Left forelimb (tissue), 1 donor: Measurements from ENCODE around the gene OR2T1.
"Not testable (repeated sequence)": the region's sequence is repeated elsewhere in the genome, so short reads cannot be mapped to it uniquely, and the experiment has no call there.

Experiments
- DNase-seq: peaks from one replicate; pipeline ENCODE4 v3.0.0-alpha.2; 2018; ENCODE audit warnings: low spot score

OR2T1 gene, protein sequence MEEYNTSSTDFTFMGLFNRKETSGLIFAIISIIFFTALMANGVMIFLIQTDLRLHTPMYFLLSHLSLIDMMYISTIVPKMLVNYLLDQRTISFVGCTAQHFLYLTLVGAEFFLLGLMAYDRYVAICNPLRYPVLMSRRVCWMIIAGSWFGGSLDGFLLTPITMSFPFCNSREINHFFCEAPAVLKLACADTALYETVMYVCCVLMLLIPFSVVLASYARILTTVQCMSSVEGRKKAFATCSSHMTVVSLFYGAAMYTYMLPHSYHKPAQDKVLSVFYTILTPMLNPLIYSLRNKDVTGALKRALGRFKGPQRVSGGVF

DNA sequence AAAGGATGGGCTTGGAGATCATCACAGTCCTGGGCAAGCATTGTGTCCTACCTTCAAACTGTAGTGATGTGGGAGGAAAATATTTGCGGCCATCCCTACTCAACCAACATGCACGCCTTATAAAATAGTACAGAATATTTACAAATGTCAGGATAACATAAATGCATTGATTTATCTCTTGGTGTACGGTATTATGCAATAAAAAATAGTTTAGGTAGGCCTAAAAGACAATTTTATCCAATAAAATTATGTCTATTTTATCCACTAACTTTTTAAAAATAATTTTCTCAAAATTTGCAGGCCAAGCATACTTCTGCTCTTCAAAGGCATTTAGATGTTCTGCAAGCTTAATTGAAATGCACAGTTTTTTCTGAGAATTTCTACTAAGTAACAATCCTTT, at the start of gene OR2T1:
OR2T1 (plus strand) TSS at position 301 of the 400 bp plus-strand sequence. CDS start 3,100 bp downstream, outside the sequence.
- no peak for DNase-seq

DNA sequence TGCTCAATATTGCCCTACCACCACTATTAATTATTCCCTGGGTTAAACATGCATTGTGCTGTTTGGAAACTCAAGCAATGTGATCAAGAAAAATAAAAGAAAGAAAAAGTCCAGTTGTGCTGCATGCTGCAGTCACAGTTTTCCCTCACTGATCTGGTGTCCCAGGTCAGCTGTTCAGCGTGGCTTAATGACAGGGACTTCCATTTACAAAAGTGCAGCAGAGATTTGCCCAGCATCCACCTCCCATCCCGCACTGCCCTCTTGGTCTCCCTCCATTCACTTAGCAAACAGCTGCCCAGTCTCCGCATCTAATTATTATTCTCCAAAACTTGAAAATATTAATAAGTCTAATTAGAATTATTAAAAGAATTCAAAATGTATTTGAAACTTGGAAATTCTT, 43.4 kb upstream of the OR2T1 start:
- no peak for DNase-seq

GRCh38 chr1:248361121-248361715, 41.6 kb upstream of the OR2T1 start, which contains the start of gene OR2T4:
Gene OR2T4 (plus strand): TSS chr1:248361665. CDS start chr1:248361665, 0 bp downstream.
- no peak for DNase-seq

DNA sequence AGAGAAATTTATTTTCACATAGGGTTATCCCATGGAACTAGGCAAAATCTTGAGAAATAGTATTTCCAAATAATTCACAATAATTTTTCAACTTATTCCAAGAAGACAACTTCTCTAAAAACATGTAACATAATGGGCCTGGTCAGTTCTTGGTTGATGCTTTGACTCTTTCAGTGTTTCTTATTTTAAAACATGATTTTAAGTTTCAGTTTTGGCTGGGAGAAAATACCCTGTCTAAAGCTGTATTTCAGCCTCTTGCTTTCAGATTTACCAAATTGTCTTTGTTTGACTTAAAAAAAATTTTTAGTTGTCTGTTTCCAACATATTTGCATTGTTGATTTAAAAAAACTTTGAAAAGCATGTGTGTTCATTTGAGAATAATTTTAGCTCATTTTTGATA, 36.2 kb upstream of the OR2T1 start:
- DNase-seq, result no peak

- no peak for DNase-seq
Measured at GRCh38 chr1:248372394-248372793, 30.5 kb upstream of the OR2T1 start.

GRCh38 chr1:248373761-248374160, 29.1 kb upstream of the OR2T1 start:
- no peak for DNase-seq

GRCh38 chr1:248375446-248375845, 27.4 kb upstream of the OR2T1 start, which contains the start of gene OR2T6:
Gene OR2T6 (plus strand): TSS chr1:248375746. CDS start chr1:248387609, 11,863 bp downstream.
- DNase-seq, result no peak

- DNase-seq, result no peak
Measured at GRCh38 chr1:248376916-248377315, 25.9 kb upstream of the OR2T1 start.

GRCh38 chr1:248380854-248381253, 22.0 kb upstream of the OR2T1 start:
- DNase-seq, result no peak

DNA sequence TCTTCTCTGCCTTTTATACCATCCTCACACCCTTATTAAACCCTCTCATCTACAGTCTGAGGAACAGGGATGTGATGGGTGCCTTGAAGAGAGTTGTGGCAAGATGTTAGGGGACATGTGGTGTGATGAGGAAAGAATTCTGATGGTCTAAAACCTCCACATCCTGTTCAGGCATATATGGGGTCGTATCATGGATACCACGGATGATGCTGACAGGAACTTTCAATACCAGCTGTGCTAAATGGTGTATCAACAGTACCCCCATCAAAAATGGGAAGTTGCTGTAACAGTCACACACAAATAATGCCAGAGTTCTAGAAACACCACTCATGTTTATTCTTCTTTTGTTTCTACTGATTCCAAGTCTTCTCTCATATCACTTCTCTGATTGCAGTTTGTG, 14.4 kb upstream of the OR2T1 start:
- DNase-seq, result no peak

DNA sequence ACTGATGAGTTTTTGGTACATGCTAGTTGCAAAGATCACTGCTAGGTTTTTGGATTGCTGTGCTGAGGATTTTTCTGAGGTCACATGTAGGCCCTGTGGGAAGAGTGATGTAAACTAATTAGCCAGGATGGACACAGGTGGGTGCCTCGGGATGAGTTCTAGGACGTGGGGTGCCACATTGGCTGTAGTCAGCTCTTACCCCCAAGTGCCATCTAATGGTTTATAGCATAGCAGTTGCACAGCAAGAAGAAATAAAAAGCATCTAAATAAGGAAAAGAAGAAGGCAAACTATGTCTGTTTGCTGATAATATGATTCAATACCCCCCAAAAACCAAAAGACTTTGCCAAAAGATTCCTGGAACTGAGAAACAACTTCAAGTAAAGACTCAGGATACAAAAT, 9.8 kb upstream of the OR2T1 start:
- DNase-seq, result no peak

DNA sequence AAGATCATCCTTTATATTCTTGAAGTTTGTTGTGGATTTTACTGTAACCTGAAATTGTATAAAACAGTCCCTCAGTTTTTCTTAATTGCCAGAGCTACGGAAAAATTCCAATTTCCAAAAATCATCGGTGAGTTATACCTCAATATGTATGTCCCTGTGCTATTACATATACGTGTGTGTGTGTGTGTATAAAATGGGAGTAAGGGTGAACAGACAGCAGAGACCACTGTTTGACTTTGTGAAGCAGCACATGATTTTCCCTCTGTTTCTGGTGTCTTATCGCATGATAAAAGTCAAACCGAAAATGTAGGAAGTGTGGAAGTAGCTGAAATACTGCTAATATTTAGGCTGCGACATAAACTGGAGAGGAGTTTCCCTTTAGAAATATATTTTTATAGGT, 1.2 kb downstream of the OR2T1 start:
- no peak for DNase-seq

DNA sequence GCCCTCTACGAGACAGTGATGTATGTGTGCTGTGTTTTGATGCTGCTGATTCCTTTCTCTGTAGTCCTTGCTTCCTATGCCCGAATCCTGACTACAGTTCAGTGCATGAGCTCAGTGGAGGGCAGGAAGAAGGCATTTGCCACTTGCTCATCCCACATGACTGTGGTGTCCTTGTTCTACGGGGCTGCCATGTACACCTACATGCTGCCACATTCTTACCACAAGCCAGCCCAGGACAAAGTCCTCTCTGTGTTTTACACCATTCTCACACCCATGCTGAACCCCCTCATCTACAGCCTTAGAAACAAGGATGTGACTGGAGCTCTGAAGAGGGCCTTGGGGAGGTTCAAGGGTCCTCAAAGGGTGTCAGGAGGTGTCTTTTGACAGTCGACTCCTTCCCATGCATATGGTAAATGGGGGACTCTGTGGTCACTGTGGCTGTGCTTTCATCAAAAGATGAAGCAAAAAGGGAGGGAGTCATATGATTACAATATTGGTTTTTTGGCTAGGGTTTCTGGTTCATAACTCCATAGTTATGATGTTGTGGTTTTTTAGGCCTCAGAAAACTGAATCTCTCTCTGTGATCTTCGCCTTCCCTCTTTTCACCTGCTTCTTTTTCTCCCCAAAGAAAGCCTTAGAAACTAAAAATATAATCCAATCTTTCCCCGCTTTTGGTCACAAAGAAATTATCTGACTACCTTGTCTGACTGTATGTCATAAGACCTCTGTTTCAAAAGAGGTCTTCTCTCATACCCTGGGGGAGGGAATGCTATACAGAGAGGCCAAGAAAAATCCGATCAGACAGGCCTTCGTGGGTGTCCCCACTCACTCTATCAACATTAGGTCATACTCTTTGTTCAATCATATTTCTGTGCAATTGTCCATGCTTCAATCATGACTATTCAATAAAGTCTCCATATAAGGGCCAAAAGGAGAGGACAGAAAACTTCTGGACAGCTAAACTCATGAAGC, 4.2 kb downstream of the OR2T1 start:
- no peak for DNase-seq

DNA sequence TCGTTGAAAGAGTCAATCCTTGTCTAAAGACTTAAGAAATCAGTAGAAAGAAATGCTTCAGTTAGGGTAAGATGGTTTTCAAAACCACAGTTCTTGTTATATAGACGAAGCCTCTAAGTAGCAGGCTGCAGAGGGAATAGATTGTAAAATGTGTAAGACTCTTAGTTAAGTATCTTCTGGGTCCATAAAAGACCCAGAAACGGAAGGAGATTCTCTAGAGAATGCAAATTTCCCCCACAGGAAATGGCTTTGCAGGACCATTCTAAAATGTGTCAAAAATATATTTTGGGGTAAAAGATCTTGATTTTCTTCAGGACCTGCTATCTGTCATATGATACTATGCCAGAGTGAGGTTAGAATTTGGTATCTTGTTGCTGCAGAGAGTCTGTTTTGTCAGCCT, 13.4 kb downstream of the OR2T1 start:
- no peak for DNase-seq

DNA sequence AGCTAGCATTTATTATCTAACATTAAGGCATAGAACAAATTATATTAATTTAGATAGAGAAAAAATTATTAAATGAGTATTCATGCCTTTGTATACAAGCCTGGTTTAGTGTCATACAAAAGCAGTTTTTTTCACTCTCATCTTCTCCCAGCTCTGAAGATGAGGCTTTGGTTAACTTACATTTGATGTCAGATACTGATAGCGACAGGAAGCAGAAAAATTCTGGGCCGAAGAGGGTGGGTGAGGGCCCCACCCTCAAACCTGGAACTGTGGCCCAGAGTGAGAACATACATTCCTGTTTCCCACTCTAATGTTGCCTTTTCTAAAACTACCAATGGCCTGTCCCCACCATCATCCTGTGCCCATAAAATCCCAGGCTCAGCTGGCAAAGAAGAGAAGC, 15.0 kb downstream of the OR2T1 start:
- no peak for DNase-seq

GRCh38 chr1:248421384-248421783, 18.5 kb downstream of the OR2T1 start:
- DNase-seq, result no peak

GRCh38 chr1:248427526-248428191, 24.8 kb downstream of the OR2T1 start:
- DNase-seq, result not testable (repeated sequence)

GRCh38 chr1:248428192-248428533, 25.3 kb downstream of the OR2T1 start:
- DNase-seq, result not testable (repeated sequence)

- not testable (repeated sequence) for DNase-seq
Measured at GRCh38 chr1:248431683-248432082, 28.8 kb downstream of the OR2T1 start.

DNA sequence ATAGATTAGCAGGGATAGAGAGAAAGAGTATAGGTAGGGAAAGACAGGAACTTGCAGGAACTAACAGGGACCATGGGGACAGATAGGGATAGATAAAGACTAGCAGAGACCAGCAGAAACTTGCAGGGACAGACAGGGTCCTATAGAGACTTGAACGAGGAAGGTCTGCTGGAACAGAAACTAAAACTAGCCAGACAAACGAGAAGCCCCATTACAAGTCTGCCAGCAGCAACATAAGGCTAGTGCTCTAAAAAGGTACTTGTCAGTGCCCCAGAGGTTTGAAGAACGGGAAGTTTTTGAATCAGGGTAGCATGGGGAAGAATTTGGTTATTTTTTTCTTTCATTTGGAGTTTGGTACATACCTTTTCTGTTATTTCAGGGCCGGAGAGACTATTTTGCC, 29.4 kb downstream of the OR2T1 start:
- not testable (repeated sequence) for DNase-seq

GRCh38 chr1:248433811-248434415, 31.1 kb downstream of the OR2T1 start:
- DNase-seq, result not testable (repeated sequence)
